Stimulated activated CD4-positive, alpha-beta T cell treated with anti-CD3 and anti-CD28 coated beads, Interleukin-1b, Interleukin-23, amount 100 ng/mL, for 1 hour (primary cell): ENCODE data around the gene CDC42BPB.
"Not testable (repeated sequence)": the region's sequence is repeated elsewhere in the genome, so short reads cannot be mapped to it uniquely, and the experiment has no call there.

Experiments
- DNase-seq, 2 donors: peaks; one replicate each; pipeline ENCODE4 v3.0.0-alpha.2; 2020; ENCODE audit warnings: low read depth in 2 of 2

The CDC42BPB gene

DNA sequence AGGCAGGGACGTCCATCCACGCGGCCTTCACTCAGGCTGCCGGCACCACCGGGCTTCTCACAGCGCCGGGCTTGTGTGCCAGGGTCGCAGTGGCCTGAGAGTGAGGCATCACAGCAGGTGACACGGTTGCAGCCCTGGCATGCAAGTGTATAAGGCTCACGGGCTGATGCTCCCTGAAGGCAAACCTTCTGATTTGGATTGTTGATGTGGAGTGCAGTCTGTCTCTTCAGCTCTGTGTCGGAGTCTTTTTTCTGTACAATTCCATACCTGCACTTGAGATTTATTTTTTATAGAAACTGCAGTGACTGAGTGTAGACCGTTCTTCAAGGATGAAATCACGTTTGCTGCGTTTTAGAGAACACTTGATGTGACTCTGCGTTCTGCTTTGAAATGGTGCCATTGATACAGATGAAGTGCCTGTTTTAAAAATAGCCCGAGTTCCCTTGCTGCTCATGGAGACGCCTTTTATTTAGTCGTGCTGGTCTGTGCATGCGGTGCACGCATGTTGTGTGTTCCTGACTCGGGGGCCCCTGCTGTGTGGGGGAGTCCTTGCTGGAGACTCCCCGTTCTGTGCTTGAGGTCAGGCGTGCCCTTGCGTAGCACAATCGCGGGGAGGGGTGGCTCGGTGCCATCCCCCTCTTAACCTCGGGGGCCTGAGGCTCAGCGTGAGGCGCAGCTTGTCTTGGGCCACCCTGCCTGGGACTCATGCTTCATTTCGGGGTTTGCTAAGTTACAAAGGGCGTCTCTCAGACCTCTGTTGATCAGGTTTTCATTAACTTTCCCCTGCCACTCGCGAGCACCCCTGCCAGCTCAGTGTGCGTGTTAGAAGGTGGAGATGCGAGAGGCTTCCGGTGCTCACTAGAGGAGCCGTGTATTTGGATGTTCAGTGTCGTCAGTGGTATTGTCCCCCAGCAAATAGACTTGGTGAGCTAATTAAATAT is 156.4 kb downstream of the CDC42BPB start:
- DNase-seq: no peak

GRCh38 chr14:102899516-102899900 is 157.8 kb downstream of the CDC42BPB start:
- no peak for DNase-seq

DNA sequence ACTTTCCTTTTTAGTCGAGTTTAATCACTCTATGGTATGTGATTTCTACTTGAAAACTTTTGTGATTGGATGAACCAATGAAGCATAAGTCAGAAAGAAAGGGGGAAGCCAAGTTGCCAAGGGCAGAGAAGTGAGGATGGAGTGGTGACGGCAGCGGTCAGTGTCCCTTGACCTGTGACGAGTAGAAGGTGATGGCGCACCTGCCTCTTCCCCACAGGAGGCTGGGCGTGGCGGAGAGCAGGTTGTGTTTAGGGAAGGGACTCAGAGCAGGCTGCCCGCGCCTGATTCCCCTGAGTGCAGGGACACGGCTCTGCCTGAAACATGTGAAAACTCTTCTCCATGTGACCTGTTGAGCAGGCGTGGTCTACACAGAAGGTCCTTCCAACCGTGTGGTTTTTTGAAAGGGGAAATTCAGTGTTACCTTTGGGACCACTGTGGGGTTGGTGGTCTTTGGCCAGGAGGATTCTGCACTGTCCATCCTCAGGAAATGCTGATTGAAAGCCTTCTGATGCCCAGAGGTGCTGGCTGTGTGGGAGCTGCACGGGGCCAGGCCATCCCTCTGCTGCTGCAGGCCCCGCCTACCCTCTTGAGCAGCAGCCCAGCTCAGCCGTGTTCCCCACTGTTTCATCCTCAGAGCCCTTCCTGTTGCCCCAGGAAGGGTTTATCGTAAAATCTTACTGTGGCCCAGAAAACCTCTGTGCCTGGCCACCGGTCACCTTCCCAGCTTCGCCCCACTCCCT is 158.4 kb downstream of the CDC42BPB start:
- no peak for DNase-seq

- DNase-seq: no peak
Observed at GRCh38 chr14:102898298-102898697, 159.1 kb downstream of the CDC42BPB start.

DNA sequence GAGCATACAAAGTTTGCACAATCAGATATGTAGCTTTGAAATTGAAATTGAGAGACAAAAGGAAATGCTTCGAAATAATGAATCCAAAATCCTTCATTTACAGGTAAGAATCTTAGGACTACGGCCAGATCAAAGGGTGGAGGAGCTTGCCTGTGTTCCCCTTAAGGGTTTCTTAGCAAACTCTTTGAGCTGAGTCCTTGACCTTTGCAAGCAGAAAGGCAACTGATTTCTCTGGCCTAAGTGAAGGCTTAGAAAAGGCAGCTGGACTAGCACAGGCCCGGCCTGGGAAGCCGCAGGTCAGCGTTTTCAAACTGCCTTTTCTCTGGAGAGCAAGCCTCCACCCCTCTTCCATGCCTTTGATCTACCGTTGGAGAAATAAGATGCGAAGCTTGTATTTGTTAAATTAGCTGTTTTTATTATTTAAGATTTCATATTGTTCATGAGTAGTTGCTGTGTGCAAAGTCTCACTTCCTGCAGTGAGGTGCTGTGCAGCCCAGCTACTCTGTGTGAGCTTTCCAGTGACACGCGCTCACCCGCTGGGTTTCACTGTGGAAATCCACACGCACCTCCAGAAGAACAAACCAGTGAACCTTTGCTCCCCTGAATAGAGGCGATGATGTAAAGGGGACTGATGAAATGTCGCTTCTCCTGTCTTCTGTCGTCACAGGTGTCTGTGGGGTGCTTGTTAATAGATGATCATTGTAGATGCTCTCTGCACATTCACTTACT is 159.9 kb downstream of the CDC42BPB start:
- no peak for DNase-seq

DNA sequence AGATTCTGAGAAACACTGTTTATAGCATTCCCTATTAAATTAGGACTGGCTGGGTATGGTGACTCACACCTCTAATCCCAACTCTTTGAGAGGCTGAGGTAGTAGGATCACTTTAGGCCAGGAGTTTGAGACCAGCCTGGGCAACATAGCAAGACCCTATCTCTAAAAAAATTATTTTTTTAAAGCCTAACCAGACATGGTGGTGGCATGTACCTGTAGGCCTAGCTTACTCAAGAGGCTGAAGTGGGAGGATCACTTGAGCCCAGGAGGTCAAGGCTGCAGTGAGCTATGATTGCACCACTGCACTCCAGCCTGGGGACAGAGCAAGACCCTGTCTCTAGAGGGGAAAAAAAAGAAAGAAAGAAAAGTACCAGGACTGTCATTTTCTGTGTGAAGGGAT is 160.6 kb downstream of the CDC42BPB start:
- not testable (repeated sequence) for DNase-seq

DNA sequence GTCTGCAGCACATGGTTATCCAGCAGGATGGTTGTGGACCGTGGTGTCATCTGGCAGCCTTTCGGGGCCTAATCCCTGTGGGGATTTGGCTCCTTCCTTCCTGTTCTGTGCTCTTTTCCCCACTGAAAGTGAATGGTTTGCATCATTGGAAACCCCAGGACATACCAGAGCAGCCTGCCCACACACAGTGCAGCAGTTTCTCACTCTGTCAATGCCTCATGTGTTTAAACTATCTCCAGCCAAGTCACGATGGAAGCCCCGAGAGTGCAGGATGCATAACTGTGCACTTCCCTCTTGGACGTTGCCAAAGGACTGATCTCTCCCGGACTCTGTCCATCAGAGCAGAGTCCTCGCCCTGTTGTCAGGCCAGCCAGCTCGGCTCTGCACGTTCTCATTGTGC is 163.9 kb downstream of the CDC42BPB start:
- DNase-seq: no peak

DNA sequence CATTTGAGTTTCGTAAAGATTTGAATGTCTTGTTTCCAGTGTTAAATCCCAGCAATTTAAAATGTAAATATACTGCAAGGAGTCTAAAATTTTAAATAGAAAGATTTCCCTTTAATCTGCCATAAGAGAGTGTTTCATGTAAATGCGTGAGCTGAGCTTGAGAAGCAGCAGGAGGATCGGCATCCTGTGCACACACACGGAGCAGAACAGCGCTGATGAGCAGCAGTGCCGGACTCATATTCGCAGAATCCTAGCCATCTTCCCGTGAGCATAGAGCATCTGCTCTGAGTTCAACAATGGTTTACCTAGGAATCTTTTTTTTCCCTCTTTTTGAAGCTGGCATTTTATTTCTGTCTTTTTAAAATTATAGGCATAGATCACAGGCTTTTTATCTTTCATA is 164.7 kb downstream of the CDC42BPB start:
- no peak for DNase-seq

GRCh38 chr14:102891556-102891955 is 165.8 kb downstream of the CDC42BPB start:
- DNase-seq: no peak

- DNase-seq: no peak
Observed at GRCh38 chr14:102891111-102891510, 166.2 kb downstream of the CDC42BPB start.

DNA sequence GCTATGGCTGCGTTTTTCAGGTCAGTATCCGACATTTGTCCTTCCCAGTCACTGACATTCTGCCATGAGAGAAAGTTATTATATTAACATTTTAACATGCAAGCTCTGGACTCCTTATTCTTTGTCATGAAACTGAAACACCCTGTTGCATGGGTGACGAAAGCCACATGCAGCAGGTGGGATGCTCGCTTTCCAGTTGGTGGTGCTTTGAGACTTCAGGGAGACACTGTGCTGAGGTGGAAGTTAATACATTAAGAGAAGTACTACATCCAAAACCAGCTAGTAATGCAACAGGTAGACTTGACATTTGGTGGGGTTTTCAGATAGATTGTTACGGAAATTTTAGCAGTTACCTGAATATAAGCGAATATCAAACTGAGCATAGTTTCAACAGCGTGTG is 167.7 kb downstream of the CDC42BPB start:
- DNase-seq: no peak

GRCh38 chr14:102888748-102889147 is 168.6 kb downstream of the CDC42BPB start:
- DNase-seq: no peak

DNA sequence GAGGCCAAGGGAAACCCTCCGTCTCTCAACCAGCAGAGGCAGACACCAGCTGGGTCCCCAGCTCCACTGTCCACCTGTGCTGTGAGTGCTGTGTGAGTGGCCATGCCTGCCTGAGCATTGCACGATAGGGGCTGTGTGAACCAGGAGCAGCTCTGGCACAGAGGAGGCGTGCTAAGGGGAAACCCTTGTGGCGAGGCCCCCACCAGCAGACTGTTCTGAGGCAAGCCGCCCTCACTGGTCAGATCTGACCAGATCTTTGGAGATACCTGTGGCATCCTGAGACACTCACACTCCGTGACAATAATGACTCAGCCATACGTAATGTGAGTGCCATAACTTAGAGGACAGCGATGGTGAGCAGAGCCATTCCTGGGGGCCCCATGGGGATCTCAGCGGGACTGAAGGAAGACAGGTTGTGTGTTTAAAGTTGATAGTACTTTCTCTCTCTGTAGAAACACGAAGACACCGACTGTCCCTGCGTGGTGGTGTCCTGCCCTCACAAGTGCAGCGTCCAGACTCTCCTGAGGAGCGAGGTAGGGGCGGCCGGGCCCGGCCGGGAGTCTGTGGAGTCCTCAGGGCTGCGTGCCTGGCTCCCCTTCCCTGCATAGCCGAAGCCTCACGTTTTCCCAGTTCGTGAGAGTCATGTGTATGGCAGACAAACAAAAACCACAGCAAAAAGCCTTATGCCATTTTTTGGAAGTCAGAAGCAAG is 171.5 kb downstream of the CDC42BPB start:
- no peak for DNase-seq

DNA sequence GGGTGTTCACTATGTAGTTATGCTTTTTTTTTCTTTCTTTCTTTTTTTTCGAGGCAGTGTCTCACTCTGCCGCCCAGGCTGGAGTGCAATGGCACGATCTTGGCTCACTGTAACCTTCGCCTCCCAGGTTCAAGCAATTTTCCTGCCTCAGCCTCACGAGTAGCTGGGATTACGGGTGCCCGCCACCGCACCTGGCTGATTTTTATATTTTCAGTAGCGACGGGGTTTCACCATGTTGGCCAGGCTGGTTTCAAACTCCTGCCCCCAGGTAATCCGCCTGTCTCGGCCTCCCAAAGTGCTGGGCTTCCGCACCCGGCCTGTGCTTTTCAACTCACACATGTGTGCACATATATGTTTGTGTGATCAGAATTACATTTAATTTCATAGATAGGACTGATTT is 173.8 kb downstream of the CDC42BPB start:
- DNase-seq: no peak

DNA sequence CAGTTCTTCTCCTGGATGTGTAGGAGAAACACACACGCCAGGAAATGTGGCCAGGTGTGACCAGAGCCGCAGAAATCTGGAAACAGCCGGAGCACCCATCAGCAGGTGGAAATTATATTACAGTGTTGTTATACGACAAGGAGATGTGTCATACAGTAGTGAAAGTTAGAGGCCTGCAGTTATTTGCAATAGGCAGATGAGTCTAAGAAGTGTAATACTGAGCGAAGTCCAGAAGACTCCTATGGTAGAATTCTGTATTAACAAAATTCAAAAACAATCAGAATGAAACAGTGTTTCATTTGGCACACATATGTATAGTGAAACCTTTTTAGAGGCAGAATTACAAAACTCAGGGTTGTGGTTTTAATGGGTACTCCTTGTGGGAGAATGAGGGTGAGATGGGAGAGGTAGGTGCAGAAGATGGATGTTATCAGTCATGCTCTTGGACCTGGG is 174.2 kb downstream of the CDC42BPB start:
- no peak for DNase-seq
